GM06990 (cell line): ENCODE results near the gene CPNE4.

Source experiments
- DNase-seq: peaks from one replicate; pipeline ENCODE4 v3.0.0-alpha.2; 2011; ENCODE audit not compliant: insufficient read length; ENCODE audit errors: extremely low read depth
- H3K27me3 ChIP-seq: replicated peaks from 2 replicates; pipeline ENCODE4 v1.6.0; 2011; ENCODE audit warnings: low read length; ENCODE audit not compliant: control insufficient read depth, insufficient read depth
- H3K36me3 ChIP-seq: 2 replicates; pipeline ENCODE4 v1.5.1; 2011; ENCODE audit warnings: low read length; ENCODE audit not compliant: control insufficient read depth, insufficient read depth
- H3K4me3 ChIP-seq: replicated peaks from 2 replicates; pipeline ENCODE4 v1.5.1; 2011; ENCODE audit warnings: low read depth, mild to moderate bottlenecking, control low read depth, low read length
- TF ChIP-seq, protein P1 (sequence below): IDR thresholded peaks from 2 replicates; pipeline ENCODE4 v1.5.1; 2011; ENCODE audit warnings: low read length, control low read depth, mild to moderate bottlenecking, inconsistent platforms; ENCODE audit not compliant: insufficient read depth, poor library complexity, severe bottlenecking

Gene CPNE4

DNA sequence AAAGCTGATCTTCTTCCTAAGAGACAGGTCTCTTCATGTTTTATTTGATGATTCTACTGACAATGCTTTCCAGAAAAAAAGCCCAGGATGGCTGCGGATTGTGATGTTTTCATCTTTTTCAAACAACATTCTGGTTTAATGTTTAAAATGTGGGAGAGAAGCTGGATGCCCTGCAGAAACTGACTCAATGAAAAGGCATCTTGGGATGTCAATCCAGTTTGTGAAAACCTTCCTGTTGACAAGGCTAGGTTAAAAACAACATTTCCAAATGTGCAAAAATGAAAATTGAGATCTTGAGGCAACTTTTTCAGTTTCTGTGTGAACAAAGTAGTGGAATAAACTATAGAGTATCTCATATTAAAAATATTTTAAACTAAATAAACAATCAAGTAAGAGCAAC is 376.0 kb downstream of the CPNE4 start:
- DNase-seq: no peak
- H3K4me3 ChIP-seq: no peak overlapping the region
- TF ChIP-seq, protein P1, sequence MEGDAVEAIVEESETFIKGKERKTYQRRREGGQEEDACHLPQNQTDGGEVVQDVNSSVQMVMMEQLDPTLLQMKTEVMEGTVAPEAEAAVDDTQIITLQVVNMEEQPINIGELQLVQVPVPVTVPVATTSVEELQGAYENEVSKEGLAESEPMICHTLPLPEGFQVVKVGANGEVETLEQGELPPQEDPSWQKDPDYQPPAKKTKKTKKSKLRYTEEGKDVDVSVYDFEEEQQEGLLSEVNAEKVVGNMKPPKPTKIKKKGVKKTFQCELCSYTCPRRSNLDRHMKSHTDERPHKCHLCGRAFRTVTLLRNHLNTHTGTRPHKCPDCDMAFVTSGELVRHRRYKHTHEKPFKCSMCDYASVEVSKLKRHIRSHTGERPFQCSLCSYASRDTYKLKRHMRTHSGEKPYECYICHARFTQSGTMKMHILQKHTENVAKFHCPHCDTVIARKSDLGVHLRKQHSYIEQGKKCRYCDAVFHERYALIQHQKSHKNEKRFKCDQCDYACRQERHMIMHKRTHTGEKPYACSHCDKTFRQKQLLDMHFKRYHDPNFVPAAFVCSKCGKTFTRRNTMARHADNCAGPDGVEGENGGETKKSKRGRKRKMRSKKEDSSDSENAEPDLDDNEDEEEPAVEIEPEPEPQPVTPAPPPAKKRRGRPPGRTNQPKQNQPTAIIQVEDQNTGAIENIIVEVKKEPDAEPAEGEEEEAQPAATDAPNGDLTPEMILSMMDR: no peak
- H3K27me3 ChIP-seq: no peaks in the 10 kb centered on the region
- H3K36me3 ChIP-seq: no peaks in the 10 kb centered on the region

DNA sequence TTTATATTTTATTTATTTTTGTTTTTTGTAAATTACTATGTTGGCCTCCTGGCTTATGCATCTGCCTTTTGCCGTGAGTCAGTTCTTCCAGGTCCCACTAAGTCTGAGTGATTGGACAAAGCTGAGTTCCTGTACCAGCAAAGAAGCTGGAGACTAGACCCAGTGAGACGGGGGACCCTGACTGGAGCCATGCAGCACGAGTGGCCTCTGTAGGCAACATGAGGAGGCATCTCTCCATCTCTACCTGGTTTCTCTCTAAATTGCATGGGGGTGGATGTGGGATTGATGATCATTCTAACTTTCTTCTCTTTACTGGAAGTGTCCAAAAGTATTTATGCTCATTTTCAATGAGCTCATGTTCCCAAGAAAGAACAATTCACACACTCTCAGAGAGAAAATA is 376.7 kb downstream of the CPNE4 start:
- Histone ChIP-seq H3K4me3 (no peak overlapping the region), H3K27me3 (no peaks in the 10 kb centered on the region), H3K36me3 (no peaks in the 10 kb centered on the region)
- no peak for DNase-seq
- TF ChIP-seq, protein P1: peak; percentile 28

DNA sequence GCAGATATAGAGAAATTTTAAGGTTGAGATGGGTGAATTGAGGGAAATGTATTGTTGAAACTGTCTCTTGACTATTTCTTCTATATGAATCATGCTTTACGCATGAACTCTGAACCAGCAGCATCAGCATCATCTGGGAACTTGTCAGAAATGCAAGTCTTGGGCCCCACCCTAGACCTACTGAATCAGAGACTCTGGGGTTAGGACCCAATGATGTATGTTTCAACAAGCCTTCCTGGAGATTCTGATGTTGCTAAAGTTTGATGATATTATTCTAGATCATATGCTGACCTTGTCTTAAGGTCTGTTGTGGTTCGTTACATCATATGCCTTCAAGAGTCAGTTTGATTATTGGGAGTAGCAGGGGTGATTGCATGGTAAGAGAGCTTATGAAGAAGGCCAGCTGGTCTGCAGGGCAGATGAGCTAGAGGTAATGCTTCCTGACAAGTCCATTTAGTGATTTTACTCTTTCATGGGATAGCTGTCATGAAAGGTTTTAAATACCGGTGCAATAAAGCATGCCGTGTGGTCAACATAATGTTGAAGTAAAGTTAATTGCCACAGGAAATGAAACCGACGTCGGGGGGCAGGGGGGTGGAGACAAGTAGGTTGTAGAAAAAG is 379.6 kb downstream of the CPNE4 start:
- TF ChIP-seq, protein P1: no peak
- no peak overlapping the region for H3K4me3 ChIP-seq
- DNase-seq: no peak

DNA sequence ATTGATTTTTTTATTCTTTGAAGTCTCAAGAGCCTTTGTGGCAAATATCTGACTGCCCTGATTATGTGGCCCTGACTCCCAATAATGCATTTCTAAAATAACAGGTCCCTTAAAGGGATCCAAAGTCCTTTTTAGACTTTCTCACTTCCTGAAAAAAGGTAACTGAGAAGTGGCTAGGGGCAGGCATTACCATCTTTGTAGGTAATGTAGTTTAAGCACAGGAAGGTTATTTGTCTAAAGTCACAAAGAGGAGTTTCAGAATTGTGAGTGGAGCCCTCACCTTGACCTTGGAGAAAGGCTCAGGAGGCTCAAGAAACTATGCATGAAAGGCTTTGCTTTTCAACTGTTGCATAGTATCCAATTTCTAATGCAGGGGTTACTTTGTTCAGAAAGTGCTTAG is 389.2 kb downstream of the CPNE4 start:
- no peak overlapping the region for H3K4me3 ChIP-seq
- H3K27me3 ChIP-seq: no peaks in the 10 kb centered on the region; the same call in 1 of the 2 replicates
- no peak for DNase-seq
- no peaks in the 10 kb centered on the region for H3K36me3 ChIP-seq
- TF ChIP-seq, protein P1: no peak

More for the DNA sequence above, 379.6 kb downstream of the CPNE4 start:
- no peaks in the 10 kb centered on the region for H3K36me3 ChIP-seq
- no peaks in the 10 kb centered on the region for H3K27me3 ChIP-seq

DNA sequence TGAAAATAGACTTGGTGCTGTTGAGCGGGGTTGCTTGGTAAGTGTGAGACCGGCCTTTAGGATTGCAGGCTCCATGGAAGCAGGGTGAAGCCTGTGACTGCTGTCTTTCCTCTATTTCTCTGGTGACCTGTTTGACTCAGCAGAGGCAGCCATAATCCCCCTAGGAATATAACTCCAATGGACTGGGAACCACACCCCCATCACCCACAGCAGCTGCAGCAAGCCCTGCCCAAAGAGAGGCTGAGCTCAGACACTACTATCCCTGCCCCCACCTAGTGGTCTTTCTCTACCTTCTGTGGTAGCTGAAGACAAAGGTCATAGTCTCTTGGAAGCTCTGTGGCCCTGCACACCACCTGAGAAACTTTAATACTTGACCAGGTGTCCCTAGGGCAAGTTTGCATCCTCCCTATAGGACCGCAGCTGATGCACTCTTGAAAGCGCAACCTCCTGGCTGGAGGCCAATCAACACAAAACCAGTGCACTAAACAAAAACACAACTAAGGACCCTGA is 398.5 kb downstream of the CPNE4 start:
- no peak for DNase-seq
- TF ChIP-seq, protein P1: no peak

More for the DNA sequence above, 398.5 kb downstream of the CPNE4 start:
- Histone ChIP-seq H3K36me3 (no peaks in the 10 kb centered on the region), H3K4me3 (no peak overlapping the region), H3K27me3 (no peaks in the 10 kb centered on the region; the same call in 1 of the 2 replicates)
